Measurements from ENCODE around the gene LHX6. TPM values are rescaled to one million over a fixed set of nuclear protein-coding genes. Genes with fewer than 3 reads are reported as not detected.

LHX6 gene
- total RNA-seq, 1 experiment from 2014 or later: 1.8 TPM

DNA sequence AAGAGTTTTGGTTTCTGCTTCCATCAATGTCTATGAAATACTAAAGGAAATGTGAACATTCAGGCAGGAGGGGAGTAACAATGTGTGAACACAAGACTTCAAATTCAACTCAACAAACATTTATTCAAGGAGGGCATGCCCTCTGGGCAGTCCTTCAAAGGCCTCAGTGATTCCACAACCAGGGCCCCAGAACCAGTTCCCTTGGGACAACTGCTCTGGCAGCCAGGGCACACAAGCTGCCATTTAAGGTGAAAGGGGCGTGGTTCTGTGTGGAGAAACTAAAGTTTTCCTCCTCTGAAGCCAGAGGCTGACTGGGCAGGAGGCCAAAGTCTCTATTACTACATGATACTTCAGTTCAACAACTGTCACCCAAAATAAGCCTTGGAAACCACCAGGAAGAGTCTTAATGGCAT lies 32.7 kb upstream of the LHX6 start:
- H3K79me2 ChIP-seq (ENCODE audit: insufficient read depth, low read length): peaks cover 6% of the 10 kb centered on the region; the same call in 1 of the 2 replicates
- Mint-ChIP-seq H3K27ac (no peak overlapping the region), H3K4me1 (peaks cover 13% of the 10 kb centered on the region in 2 experiments; a peak in 3 of 4 replicates), H3K9me3 (no peaks in the 10 kb centered on the region), H3K36me3 (ENCODE audit: insufficient read depth in 1 of 3, low read depth in 3 of 3) (peaks cover 3 to 35% (median 15%) of the 10 kb centered on the region in 3 experiments; a peak in 6 of 7 replicates), H3K27me3 (ENCODE audit: low read depth) (no peaks in the 10 kb centered on the region), H3K4me3 (no peak overlapping the region)
- no peak overlapping the region for H2BK15ac ChIP-seq (ENCODE audit: low read depth, low read length)
- H3K4me1 ChIP-seq (ENCODE audit: insufficient read depth, low read length): no peaks in the 10 kb centered on the region
- no peak overlapping the region for H3K4ac ChIP-seq (ENCODE audit: low read depth, low read length)
- H2BK20ac ChIP-seq (ENCODE audit: low read depth, low read length, poor library complexity, severe bottlenecking): no peak overlapping the region
- no peaks in the 10 kb centered on the region for H4K20me1 ChIP-seq (ENCODE audit: control insufficient read depth, insufficient read depth, insufficient read length)
- no peak overlapping the region for H3K23ac ChIP-seq (ENCODE audit: insufficient read length, low read depth, low read length)
- H3K56ac ChIP-seq (ENCODE audit: insufficient read length, low read depth, low read length): no peak overlapping the region
- H2AK5ac ChIP-seq (ENCODE audit: insufficient read length, low read length): no peak overlapping the region
- no peak overlapping the region for H3K14ac ChIP-seq (ENCODE audit: insufficient read depth, low read length)
- peaks cover 11% of the 10 kb centered on the region for H3K23me2 ChIP-seq (ENCODE audit: insufficient read length, low read depth, low read length, poor library complexity, severe bottlenecking)
- no peak overlapping the region for H3K9ac ChIP-seq (ENCODE audit: extremely low read depth, insufficient read length, low read length)
- H2BK120ac ChIP-seq (ENCODE audit: low read depth, low read length, poor library complexity, severe bottlenecking): no peak overlapping the region
- H3K9me3 ChIP-seq (ENCODE audit: control insufficient read depth, low read depth, low read length): no peaks in the 10 kb centered on the region
- H4K8ac ChIP-seq (replicated peaks; ENCODE audit: insufficient read length, low read depth, low read length): no peak overlapping the region
- WGBS (ENCODE audit: extremely low coverage, insufficient read length, low lambda C conversion rate): no CpG with 5 or more reads among the region's 1 CpG
- no peak overlapping the region for H3K18ac ChIP-seq (ENCODE audit: insufficient read length, low read depth, low read length)
- no peak for TF ChIP-seq CTCF (conservative IDR thresholded peaks at IDR 0.05)
- H3K27ac ChIP-seq (ENCODE audit: insufficient read length, low read depth, low read length): no peak overlapping the region
- no peak overlapping the region for H3K4me2 ChIP-seq (ENCODE audit: insufficient read depth, insufficient read length, low read length)
- no peak overlapping the region for H2BK5ac ChIP-seq (ENCODE audit: insufficient read length, low read length)
- H3K27me3 ChIP-seq (ENCODE audit: insufficient read depth, low read length): no peaks in the 10 kb centered on the region
- no peak overlapping the region for H4K91ac ChIP-seq (ENCODE audit: insufficient read length, low read depth, low read length)
- no peak overlapping the region for H2AFZ ChIP-seq (ENCODE audit: low read length)
- H4K5ac ChIP-seq (ENCODE audit: insufficient read length, low read depth, low read length): no peak overlapping the region
- H3T11ph ChIP-seq (ENCODE audit: low read length): no peak overlapping the region
- H2BK12ac ChIP-seq (ENCODE audit: insufficient read length, low read depth, low read length): no peak overlapping the region
- H3K79me1 ChIP-seq (ENCODE audit: insufficient read depth, low read depth, low read length, poor library complexity, severe bottlenecking): peaks cover 7% of the 10 kb centered on the region
- no peak for DNase-seq

Measured in H9 (cell line).